LoVo (cell line): ENCODE results near the gene AGO1.
A peak's percentile ranks its signal among the peaks of the same experiment; 100 is the strongest.
"Not testable (repeated sequence)": the region's sequence is repeated elsewhere in the genome, so short reads cannot be mapped to it uniquely, and the experiment has no call there.

Experiments
- DNase-seq: peaks from one replicate; pipeline ENCODE4 v3.0.0-alpha.2; 2016; ENCODE audit warnings: low spot score

The AGO1 gene

DNA sequence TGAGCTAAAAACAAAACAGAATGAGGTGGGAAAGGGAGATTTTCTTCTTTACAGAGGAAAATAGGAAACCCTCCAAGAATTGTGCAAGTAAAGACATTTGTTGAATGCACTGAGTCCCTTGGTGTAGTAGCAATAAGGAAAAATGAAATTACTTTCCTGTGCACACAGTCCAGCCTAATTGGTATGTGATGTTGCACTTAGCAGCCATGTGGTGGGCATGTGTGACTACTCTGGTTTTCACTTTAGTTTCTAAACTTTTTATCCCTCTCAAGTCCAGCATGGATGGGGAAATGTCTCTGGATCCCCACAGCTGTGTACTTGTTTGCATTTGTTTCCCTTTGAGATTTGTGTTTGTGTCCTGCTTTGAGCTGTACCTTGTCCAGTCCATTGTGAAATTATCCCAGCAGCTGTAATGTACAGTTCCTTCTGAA is 40.8 kb downstream of the AGO1 start:
- DNase-seq, result no peak

DNA sequence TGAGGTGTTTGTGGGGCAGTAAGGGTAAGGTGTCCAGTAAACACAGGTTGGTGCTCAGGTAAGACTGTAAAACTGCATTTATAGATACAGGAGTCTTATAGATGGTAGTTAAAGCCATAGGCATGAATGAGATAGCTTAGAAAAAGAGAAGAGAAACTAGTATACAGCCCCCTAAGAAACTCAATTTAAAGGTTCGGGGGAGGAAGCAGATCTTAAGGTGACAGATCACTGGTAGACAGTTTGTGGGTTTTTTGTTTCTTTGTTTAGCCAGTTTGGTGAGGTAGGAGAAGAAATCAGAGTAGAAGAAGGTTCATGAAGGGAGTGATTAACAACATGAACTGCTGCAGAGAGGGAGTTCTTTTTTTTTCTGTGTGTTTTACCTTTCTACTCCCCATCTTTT is 41.8 kb downstream of the AGO1 start:
- DNase-seq, result no peak

DNA sequence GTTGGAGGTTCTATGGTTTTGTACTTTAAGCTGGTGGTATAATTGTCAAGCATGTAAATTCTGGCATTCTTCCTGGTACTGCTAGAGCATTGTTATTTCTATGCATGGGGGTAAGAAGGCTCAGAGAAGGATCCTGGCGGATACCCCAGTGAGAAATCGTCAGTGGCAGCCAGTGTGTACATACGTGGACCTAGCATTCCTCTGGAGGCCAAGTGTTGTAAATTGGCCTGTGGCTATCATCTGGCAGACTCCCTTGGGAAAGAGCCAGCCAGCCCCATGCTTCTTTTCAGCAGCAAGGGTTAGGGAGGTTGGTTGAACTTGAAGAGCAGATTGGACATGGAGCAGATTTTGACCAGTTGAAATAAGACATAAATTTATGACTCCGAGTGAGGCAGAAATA is 42.7 kb downstream of the AGO1 start:
- DNase-seq, result no peak

DNA sequence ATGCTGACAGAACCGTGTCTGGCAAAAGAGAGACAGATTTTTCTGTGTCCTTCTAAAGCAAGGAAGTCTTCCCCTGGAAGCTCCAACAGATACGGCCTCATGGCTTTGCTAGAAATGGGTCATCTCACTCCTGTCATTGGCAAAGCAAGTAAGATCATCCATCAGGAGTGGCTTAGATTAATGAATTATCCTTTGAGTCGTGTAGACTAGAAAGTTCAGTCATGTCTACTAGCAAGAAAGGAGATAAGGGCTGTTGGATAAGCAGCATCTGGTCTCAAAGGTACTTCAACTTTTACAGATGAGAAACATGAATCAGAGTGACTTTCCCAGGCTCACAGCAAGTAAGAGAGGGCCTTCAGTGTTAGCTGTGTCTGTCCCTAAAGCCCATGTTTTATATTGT is 44.5 kb downstream of the AGO1 start:
- DNase-seq, result no peak

DNA sequence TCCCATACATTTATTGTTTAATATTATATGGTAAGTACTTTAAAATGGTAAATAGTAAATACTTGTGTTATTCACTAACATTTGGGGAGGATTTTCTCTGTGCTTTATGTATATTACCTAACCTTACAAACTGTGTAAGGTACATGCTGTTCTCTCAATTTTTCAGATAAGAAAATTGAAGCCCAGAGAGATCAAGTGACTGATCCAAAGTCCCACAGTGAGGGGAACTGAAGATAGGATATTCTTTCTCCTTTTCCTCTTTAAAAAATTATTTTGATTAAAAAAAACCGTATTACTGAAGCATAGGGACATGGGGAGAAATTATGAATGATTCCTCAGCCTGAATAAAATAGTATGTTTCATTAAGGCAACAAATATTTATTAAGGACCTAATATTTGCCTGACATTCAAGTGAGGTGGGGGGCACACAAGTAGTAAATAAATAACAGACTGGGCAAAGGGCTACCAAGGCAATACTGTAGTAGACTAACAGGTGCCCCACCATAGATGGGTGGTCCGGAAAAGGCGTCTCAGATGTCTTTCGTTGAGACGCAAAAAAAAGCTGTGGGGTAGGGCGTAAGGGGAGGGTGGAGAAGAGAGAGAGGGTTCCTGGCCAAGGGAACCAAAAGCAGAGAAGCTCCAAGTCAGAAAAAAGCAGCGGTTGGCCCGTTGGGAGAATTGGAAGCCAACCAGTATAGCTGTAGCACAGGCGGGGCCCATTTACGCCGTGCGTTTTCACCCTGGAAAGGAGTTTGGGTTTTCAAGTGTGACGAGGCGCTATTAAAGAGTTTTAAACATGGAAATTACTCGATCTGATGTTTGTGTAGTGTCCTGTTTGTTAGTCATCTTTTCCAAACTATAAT is 47.0 kb downstream of the AGO1 start:
- DNase-seq, result peak; percentile 49

DNA sequence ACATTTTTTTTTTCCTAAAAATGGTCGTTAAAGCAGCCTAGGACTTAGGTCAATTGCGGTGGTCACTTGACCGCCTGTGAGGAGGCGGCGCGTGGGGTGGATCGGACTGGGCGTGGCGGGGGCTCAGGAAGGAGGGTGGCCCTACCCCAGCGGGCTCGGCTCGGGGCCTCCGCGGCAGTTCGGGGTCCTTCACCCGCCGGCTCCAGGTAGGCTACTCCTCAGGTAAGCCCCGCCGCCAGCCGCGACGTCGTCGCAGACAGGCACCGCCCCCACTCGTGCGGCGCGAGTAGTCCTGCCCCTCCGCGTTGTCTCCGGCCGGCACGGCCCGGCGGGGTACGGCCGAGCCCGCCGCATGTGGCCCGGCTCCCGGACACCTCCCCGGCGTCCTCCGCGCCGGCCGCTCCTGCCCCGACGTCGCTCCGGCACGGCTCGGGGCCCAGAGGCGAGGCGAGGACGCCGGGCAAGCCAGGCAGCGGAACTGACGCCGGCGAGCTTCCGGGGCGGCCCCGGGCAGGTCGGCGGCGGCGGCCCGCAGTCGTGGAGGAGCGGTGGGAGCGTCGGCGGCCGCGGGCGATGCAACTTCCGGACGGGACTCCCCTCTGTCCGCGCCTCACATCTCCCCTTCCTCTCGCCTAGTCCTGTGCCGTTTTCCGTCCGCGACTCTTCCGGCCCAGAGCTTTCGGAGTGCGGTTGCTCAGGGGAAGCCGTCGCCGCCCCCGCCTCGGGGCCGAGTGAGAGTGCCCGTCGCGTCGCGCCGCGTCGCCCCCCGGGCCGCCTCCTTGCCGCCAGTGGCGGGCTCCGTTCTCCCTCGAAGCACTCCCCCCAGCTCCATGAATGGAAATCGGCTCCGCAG is 47.8 kb downstream of the AGO1 start, which contains the start of gene AGO3:
Gene AGO3, plus strand, starts transcription at position 513 of the 853 bp plus-strand sequence. Its CDS starts 322 bp downstream, at position 835.
- peak; percentile 85 for DNase-seq

DNA sequence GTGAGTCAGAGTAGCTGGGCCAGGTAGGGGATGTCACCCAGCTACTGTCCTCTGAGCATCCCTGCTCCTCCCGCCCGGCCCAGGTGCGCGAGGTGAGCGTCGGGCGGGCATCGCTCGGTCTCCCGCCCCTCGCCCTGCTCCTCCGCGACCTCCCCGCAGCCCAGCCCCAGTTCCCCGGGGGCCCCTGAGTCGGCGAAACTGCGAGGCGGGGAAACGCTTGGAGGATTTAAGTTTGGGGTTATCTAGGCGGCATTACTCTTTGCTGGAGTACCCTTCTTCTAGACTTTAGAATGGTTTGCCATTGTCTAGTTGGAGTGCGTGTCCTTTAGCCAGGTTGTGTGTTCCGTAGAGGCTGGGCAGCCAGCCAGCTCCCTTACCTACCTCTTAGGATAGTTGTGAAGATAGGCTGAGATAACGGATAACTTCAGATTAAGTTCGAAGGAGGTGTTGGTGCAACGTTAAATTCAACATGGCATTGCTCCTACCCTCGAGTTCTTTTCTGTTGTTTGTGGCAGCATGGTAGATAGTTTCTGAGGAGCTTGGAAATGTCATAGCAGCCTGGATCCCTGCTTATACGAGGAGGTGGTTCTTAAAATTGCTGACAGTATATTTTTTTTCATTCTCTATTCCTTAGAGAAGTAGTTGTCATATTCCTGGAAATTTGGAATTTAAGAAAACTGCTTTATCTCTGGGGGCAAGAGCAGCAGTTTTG is 48.6 kb downstream of the AGO1 start:
- peak; percentile 45 for DNase-seq

DNA sequence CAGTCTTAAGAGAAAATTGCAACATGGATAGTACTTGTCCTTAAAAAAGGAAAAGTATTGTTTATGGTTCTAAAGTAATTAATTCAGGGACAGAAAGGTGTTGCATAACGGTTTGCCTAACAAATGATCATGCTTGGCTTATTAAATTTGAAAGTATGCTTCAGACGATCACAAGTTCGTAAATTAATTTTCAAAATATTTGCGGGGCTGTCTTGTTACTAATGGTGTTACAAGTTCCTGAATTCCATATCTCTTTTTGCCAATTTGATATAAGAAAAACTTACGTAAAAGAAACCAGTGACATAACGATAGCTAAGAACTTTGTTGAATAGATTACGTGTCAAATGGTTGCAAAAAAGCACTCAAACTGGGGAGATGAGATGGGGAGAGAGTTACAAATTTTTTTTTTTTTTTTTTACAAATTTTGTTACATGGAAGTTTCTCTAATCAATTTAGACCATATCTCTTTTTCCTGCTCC is 49.2 kb downstream of the AGO1 start:
- DNase-seq, result no peak

DNA sequence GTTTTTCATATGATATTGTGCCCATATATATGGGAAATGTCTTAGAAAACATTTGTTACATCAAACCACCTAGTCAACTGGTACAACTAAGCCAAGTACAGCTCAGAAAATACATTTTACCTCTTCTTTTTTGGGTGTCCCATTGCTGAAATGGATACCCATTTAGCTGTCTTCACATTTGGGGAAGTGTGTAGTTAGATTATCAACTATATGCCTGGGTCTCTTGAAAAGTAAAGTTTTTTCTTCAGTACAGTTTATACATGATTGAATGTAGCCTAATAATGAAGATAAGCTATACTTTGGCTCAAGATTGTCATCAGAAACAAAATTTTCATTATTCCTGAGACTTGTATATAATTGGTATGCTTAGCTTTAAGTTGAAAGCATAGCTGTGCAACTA is 49.9 kb downstream of the AGO1 start:
- DNase-seq, result no peak

DNA sequence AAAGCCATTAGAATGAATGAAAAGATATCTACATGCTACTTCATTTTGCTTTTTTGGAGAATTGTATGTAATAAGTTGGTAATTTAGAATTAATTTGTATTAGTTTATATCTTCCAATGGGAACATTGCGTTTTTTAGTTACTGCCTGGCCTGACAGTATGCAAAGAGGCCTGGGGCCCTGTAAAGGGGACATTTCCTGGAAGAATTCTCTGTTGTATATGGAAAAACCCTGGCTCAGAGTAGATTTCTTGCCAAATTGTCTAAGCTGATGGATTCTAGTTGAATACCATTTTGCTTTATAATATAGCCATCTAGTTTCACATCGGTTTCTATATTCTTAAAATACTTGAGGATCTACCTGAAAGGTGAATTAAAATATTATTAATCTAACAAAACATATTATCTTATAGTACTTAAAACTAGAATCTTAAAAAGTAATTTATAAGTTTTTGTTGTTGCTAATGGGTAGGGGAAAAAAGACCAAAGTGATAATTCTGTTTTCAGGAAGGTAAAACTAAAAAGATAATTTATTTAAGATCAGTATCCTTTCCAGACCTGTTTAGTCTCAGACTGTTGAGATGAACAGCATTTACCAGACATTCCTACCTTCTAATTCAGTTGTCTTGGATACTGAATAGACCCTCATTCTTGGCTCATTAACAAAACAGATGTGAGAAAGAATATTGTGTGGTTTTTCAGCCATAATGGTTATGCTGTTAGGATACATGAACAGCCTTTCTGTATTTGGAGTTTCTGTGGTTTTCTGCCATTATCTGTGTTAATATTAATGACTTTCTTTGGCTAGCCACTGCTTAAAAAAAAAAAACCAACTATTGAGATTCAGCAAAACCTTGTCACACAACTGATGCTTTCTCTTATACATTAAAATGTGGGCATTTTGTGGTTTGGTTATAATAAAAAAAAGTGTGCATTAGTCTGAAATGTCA is 52.7 kb downstream of the AGO1 start:
- no peak for DNase-seq

DNA sequence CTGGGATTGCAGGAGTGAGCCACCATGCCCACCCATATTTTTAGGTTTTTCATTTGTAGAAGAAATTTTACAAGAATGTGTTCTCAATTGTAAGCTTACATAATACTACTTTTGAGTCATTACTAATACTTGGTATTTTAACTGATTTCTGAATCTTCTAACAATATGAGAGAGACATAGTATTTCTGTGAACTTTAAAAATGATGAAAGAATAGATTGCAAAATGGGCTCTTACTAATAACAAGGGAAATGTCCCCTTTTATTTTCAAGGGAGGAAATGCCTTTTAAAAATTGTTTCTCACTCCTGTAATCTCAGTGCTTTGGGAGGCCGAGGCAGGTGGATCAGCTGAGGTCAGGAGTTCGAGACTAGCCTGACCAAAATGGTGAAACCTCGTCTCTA is 53.8 kb downstream of the AGO1 start:
- no peak for DNase-seq

DNA sequence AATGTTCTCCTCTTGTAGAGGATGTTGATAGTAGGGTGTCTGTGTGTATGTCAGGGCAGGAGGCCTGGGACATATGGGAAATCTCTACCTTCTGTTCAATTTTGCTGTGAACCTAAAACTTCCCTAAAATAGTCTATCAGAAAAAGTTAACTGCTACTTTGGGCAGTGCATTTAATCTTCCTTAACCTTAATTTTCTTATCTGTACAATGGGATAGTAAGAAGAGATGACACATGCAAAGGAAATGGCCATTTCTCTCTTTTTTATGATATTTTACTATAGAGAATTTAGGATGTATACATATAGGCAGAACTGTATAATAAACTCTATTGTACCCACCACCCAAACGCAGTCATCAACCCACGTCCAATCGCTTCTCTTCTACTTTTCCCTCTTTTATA is 56.5 kb downstream of the AGO1 start:
- no peak for DNase-seq

DNA sequence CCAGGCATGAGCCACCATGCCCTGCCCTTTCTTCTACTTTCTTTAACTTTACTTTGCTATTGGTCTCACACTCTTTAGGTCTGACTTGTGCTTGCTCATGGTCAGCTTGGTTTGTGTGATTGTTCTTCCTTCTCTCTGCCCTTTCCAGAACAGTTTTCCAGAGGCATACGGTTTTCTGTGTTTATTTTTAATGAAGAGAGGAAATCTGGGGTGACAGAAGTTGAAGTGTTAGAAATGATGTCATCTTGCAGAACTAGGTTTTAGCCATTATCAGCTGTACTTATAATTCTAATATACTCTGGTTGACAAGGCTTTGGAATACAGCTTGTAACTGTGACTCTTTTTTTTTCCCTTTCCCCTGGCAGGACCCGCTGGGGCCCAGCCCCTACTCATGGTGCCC is 62.3 kb downstream of the AGO1 start:
- no peak for DNase-seq

DNA sequence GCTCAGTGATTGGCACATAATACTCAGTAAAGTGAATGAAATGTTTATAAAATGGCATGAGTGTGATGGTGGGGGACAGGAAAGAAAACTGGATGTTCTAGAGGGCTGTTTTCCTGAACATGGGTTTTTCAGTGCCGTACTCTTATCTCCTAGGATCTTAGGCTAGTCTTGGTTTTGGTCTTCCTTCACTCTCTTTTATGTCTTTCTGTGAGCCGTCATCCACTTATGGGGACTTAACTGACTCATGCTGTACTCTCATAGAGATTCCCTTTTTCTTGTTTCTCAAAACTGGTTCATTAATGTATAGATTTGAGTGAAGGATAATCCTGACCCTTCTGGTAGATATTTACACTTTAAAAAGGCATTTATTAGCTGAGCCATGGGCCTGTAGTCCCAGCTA is 64.5 kb downstream of the AGO1 start:
- DNase-seq, result no peak

DNA sequence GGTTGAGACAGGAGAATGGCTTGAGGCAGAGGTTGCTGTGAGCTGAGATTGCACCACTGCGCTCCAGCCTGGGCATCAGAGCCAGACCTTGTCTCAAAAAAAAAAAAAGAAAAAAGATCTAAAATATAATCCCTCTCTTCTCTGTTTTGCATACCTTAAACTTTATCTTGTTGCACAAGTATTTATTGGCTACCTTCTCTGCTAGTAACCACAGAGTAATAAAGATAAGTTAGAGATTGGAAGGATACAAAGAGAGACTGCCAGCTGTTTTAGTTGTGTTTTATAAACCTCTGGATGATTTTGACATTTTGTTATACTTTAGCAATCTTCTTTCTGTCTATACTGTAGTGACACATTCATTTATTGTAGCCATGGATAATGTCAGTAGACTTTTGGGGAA is 75.5 kb downstream of the AGO1 start:
- DNase-seq, result peak; percentile 5

DNA sequence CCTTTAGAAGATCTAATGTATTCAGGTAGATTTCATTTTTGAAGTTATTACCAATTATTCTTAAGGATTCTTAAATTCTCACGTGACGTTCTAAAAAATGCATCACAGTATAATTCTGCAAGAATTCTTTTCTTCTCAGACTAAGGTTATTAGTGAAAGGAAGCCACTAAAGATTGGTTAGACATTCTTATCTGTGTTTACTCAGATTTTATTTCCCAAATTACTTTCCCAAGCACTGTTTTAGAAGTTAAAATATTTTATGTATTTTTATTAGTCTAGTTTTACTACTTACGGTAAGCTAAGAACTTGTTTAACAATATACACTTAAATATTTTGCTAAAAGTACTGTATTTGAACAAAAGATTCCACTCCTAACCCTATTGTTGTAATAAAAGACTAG is 76.3 kb downstream of the AGO1 start:
- DNase-seq, result no peak

DNA sequence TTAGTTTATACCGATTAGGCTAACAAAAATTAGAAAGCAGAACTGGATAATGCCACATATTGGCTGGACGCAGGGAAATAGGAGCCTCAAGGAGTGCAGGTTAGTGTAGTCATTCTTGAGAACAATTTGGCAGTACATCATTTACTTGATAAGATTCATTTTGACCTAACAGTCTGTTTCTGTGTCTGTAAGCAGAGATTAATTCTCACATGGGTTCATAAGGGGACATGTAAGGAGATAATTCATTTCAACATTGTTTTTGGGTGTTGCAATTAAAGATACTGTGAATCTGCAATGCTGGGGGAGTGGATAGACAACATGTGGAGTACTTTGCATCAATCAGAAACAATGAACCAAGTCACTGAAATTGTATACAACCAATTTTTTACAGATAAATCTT is 79.9 kb downstream of the AGO1 start:
- no peak for DNase-seq

DNA sequence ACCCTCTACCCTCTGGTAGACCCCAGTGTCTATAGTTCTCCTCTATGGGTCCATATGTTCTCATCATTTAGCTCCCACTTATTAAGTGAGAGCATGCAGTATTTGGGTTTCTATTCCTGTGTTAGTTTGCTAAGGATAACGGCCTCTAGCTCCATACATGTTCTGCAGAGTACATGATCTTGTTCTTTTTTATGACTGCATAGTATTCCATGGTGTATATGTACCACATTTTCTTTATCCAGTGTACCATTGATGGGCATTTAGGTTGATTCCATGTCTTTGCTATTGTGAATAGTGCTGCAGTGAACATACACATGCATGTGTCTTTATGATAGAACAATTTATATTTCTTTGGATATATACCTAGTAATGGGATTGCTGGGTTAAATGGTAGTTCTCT is 81.3 kb downstream of the AGO1 start:
- not testable (repeated sequence) for DNase-seq

DNA sequence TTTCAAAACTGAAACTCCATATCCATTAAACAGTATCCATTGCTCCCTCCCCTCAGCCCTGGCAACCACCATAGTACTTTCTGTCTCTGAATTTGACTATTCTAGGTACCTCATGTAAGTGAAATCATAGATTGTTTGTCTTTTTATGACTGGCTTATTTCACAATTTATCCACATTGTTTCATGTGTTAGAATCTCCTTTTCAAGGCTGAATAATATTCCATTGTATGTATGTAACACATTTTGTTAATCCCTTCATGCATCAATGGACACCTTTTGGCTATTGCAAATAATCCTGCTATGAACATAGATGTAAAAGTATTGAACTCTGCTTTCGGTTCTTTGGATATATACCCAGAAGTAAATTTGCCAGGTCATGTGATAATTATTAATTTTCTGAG is 85.4 kb downstream of the AGO1 start:
- no peak for DNase-seq

DNA sequence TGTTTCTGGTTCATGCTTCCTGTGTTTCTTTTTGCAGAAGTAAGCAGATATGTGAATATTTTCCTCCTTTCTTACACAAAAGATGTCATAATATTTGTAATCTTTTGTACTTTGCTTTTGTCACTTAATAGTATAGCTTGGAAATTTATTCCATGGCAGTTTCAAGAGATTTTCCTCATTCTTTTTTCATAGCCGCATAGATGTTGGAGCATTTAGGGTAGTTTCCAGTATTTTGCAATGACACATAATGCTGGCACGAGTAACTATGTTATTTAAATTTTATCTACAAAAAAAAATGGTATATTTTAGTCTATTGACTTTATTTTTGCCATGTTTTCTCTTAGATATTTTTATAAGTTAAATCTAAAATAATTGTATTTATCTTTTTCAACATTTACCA is 88.6 kb downstream of the AGO1 start:
- no peak for DNase-seq

DNA sequence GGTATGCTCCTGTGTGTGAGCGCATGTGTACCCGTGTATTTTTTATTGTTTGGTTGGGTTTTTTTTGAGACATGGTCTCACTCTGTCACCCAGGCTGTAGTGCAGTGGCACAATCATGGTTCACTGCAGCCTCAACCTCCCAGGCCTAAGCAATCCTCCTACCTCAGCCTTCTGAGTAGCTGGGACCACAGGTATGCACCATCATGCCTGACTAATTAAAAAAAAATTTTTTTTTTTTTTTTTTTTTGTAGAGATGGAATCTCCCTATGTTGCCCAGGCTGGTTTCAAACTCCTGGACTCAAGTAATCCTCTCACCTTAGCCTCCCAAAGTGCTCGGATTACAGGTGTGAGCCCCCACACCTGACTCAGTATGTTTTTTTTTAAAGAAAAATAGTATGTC is 89.6 kb downstream of the AGO1 start:
- not testable (repeated sequence) for DNase-seq
